MM.1S (cell line): ENCODE results near the gene PUSL1.

ENCODE experiments used
- CTCF ChIP-seq: fragments of 300-600 bp; sonication (generic); IDR thresholded peaks from 2 replicates; pipeline ENCODE4 v1.5.1; 2016; ENCODE audit warnings: antibody characterized with exemption, low read length, mixed read lengths
- EZH2 ChIP-seq: fragments of 300-600 bp; sonication (generic); optimal IDR thresholded peaks from 2 replicates; pipeline ENCODE3; 2017; ENCODE audit warnings: low read depth, mild to moderate bottlenecking, antibody characterized with exemption, low read length, mixed read lengths

- TF ChIP-seq CTCF (peak; percentile 64), EZH2 (no peak)
These were observed 18.1 kb upstream of the PUSL1 start for GRCh38 chr1:1290238-1290731.
